Spleen (tissue), 11 donors: Measurements from ENCODE around the gene AEBP2. TPM values are rescaled to one million over a fixed set of nuclear protein-coding genes. Genes with fewer than 3 reads are reported as not detected.
A peak's percentile ranks its signal among the peaks of the same experiment; 100 is the strongest.

Source experiments
- DNase-seq: peaks from one replicate; pipeline ENCODE4 v3.0.0-alpha.2; 2020
- H3K27ac ChIP-seq, 8 donors: fragments of 200-600 bp; sonication (generic) in 7 of 8; 1 replicate in 4 of 8; 2 replicates in 4 of 8; pipeline versions ENCODE4 v1.5.0 to v1.8.0; 2016 to 2021; ENCODE audit warnings: inconsistent platforms in 4 of 8, mild to moderate bottlenecking in 4 of 8, moderate library complexity in 1 of 8
- H3K27me3 ChIP-seq, 7 donors: fragments of 200-600 bp; sonication (generic) in 6 of 7; replicated peaks in 1 of 7; 1 replicate in 4 of 7; 2 replicates in 3 of 7; pipeline versions ENCODE4 v1.5.0 to v1.8.0; 2016 to 2021; ENCODE audit warnings: inconsistent platforms in 3 of 7, mild to moderate bottlenecking in 1 of 7
- H3K36me3 ChIP-seq, 6 donors: fragments of 200-600 bp; sonication (generic) in 5 of 6; 1 replicate in 4 of 6; 2 replicates in 2 of 6; pipeline versions ENCODE4 v1.5.0 to v1.8.0; 2016 to 2021; ENCODE audit warnings: inconsistent platforms in 2 of 6
- H3K4me1 ChIP-seq, 6 donors: fragments of 200-600 bp; sonication (generic) in 5 of 6; 1 replicate in 3 of 6; 2 replicates in 3 of 6; pipeline versions ENCODE4 v1.5.0 to v1.8.0; 2016 to 2021; ENCODE audit warnings: inconsistent platforms in 3 of 6
- H3K4me3 ChIP-seq, 8 donors: fragments of 200-600 bp; sonication (generic) in 7 of 8; 1 replicate in 4 of 8; 2 replicates in 4 of 8; pipeline versions ENCODE4 v1.5.0 to v1.8.0; 2016 to 2021; ENCODE audit warnings: inconsistent platforms in 4 of 8, mild to moderate bottlenecking in 4 of 8, moderate library complexity in 2 of 8
- H3K9me3 ChIP-seq, 8 donors: fragments of 200-600 bp; sonication (generic) in 7 of 8; 1 replicate in 4 of 8; 2 replicates in 4 of 8; pipeline versions ENCODE4 v1.5.0 to v1.8.0; 2016 to 2021; ENCODE audit warnings: inconsistent platforms in 4 of 8
- POLR2A ChIP-seq, 3 donors: fragments of 450-650 bp; IDR thresholded peaks; one replicate each; pipeline ENCODE4 v1.5.1; 2017; ENCODE audit warnings: antibody characterized with exemption in 3 of 3, mild to moderate bottlenecking in 1 of 3
- POLR2AphosphoS5 ChIP-seq, 3 donors: sonication (generic); formaldehyde crosslinking; IDR thresholded peaks; one replicate each; pipeline ENCODE4 v1.5.1; 2017; ENCODE audit warnings: antibody characterized with exemption in 3 of 3
- WGBS, 5 donors: extraction: QIAGEN DNeasy Blood & Tissue Kit in 3 of 5; methylation state at CpG; one replicate each; pipeline versions ENCODE4 v1.1.5 to v1.1.7; 2013 to 2018; 5-methylcytosine and 5-hydroxymethylcytosine counted together
- intact Hi-C: fragments of 100-400 bp; cut with DNase I; formaldehyde crosslinking; loops from one replicate; pipeline ENCODE4 v1.15.0; 2023; ENCODE audit warnings: low total_unique reads
- polyA plus RNA-seq, 3 donors: library from polyadenylated mRNA; stranded (reverse); fragments of 200-250 nt; gene quantifications; one replicate each; pipeline ENCODE4 v1.2.1, GENCODE V29; 2013
- total RNA-seq, 7 donors: library from RNA; depleted of rRNA in 3 of 7; stranded (reverse); fragments of >200 nt in 3 of 7; fragmentation: NEBNext Ultra II Directional in 4 of 7; extraction: Animal tissue kit (Norgen Biotek cat#: 25700) in 4 of 7; gene quantifications; one replicate each; pipeline versions ENCODE4 v1.1.0 to v1.2.1, GENCODE V29; 2016 to 2021
- TF ChIP-seq, protein P1 (sequence below), 11 experiments: fragments of 200-600 bp in 7 of 11; fragments of 450-650 bp in 4 of 11; sonication (generic) in 4 of 11; IDR thresholded peaks in 8 of 11; conservative IDR thresholded peaks in 3 of 11; 1 replicate in 7 of 11; 2 replicates in 4 of 11; pipeline versions ENCODE4 v1.4.0 to v1.8.0; 2016 to 2021; ENCODE audit warnings: antibody characterized with exemption in 11 of 11, inconsistent platforms in 4 of 11, mild to moderate bottlenecking in 1 of 11
- donor health status: healthy with polysubstance abuse.
- donor health status: DM: no; HTN: no; CAD: no; lungs with moderate emphysema.
- donor health status: DM: no; HTN: no; CAD: no.
- donor health status: Bipolar disorder and iron deficiency.
- donor health status: healthy.
- donor health status: DM: no; HTN: no; CAD: no.
- donor health status: DM: yes; HTN: yes; CAD: no.

The AEBP2 gene
- total and polyA plus RNA-seq, 10 donors: 11.4 to 53.4 (median 42.0) TPM

DNA sequence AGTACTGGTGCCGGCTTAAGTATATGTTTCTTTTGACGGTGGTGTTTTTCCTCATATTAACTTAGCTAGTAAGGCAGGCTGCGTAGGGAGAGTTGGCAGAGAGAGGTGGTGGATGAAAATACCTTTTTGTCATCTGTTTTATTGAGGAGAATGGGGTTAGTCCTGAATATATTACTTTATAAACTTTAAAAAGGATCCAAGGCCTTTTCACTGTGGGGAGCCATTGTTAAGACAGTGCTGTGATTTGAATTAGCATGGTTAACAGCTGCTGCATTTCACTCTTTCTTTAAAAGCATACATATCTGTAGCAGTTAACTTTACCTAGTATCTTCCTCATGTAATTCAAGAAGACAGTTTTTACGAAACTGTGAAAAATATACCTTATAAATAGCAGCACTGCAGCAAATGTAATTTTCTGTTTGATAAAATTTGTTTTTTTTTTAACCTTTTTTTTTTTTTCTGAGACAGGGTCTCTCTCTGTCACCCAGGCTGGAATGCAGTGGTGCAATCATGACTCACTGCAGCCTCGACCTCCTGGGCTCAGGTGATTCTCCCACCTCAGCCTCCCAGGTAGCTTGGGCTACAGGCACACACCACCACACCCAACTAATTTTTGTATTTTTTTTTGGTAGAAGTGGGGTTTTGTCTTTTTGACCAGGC, 57.1 kb downstream of the AEBP2 start:
- no peak overlapping the region for H3K27ac ChIP-seq
- WGBS, 5 donors: 89 to 94% (median 93%) methylated on average over 5 of the region's 5 CpGs
- peaks cover 0 to 9% (median 1%) of the 10 kb centered on the region in 6 donors for H3K4me1 ChIP-seq
- H3K27me3 ChIP-seq: no peaks in the 10 kb centered on the region
- no peak for DNase-seq
- no peaks in the 10 kb centered on the region for H3K9me3 ChIP-seq
- no peak overlapping the region for H3K4me3 ChIP-seq
- intact Hi-C loops: no loop called here
- peaks cover 0 to 86% (median 39%) of the 10 kb centered on the region in 6 donors for H3K36me3 ChIP-seq
- TF ChIP-seq POLR2AphosphoS5 (IDR thresholded peaks at IDR 0.05): no peak
- TF ChIP-seq, protein P1, sequence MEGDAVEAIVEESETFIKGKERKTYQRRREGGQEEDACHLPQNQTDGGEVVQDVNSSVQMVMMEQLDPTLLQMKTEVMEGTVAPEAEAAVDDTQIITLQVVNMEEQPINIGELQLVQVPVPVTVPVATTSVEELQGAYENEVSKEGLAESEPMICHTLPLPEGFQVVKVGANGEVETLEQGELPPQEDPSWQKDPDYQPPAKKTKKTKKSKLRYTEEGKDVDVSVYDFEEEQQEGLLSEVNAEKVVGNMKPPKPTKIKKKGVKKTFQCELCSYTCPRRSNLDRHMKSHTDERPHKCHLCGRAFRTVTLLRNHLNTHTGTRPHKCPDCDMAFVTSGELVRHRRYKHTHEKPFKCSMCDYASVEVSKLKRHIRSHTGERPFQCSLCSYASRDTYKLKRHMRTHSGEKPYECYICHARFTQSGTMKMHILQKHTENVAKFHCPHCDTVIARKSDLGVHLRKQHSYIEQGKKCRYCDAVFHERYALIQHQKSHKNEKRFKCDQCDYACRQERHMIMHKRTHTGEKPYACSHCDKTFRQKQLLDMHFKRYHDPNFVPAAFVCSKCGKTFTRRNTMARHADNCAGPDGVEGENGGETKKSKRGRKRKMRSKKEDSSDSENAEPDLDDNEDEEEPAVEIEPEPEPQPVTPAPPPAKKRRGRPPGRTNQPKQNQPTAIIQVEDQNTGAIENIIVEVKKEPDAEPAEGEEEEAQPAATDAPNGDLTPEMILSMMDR (IDR thresholded peaks at IDR 0.05 in 8 of 11, conservative IDR thresholded peaks at IDR 0.05 in 3 of 11): no peak
- no peak for TF ChIP-seq POLR2A (IDR thresholded peaks at IDR 0.05)

DNA sequence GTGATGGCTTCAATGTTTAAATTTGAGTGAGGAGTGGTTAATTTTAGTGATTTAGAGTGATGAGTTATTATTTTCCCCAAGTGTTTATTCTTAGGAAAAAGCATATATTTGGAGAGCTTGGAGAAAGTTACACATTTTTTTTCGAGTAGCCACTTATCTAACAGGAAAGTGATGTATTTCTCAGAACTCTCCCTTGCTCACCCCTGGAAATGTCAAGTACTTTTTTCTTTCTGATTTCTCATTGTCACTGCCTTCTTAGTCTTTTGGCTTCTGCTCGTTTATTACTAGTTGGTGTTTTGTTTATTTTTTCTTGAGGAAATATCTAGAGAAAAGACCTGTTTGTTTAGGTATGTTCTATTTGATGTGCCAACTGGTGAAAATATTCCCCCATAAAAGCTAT, 58.8 kb downstream of the AEBP2 start:
- intact Hi-C loops: no loop called here
- no peak overlapping the region for H3K27ac ChIP-seq
- no peaks in the 10 kb centered on the region for H3K9me3 ChIP-seq
- H3K4me1 ChIP-seq: peaks cover 0 to 9% (median 1%) of the 10 kb centered on the region in 6 donors
- H3K36me3 ChIP-seq: peaks cover 0 to 95% (median 41%) of the 10 kb centered on the region in 6 donors
- TF ChIP-seq POLR2A (IDR thresholded peaks at IDR 0.05) (no peak), POLR2AphosphoS5 (IDR thresholded peaks at IDR 0.05) (no peak)
- TF ChIP-seq, protein P1 (IDR thresholded peaks at IDR 0.05 in 8 of 11, conservative IDR thresholded peaks at IDR 0.05 in 3 of 11): no peak
- H3K27me3 ChIP-seq: no peaks in the 10 kb centered on the region
- 36 to 70% (median 60%) methylated on average over 2 of the region's 2 CpGs for WGBS, 5 donors
- DNase-seq: no peak
- no peak overlapping the region for H3K4me3 ChIP-seq

DNA sequence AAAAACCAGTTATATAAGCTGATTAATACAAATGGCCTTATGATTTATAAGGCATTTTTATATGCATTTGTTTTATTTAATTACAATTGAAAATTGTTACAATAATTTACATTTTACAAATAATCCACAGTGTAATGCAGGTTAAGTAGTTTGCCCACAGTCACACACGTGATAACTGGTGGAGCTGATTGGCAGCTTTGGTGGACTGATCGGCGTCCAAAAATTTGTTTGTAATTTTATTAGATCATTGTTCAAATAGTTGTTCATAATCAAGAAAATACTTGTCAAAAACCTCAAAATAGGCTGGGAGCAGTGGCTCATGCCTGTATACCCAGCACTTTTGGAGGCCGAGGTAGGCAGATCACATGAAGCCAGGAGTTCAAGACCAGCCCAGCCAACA, 59.7 kb downstream of the AEBP2 start:
- Histone ChIP-seq H3K36me3 (peaks cover 0 to 94% (median 40%) of the 10 kb centered on the region in 6 donors), H3K27ac (no peak overlapping the region), H3K9me3 (no peaks in the 10 kb centered on the region), H3K4me3 (no peak overlapping the region), H3K27me3 (no peaks in the 10 kb centered on the region), H3K4me1 (peaks cover 0 to 9% (median 0%) of the 10 kb centered on the region in 6 donors)
- TF ChIP-seq POLR2A (IDR thresholded peaks at IDR 0.05) (no peak), POLR2AphosphoS5 (IDR thresholded peaks at IDR 0.05) (no peak)
- TF ChIP-seq, protein P1 (IDR thresholded peaks at IDR 0.05 in 8 of 11, conservative IDR thresholded peaks at IDR 0.05 in 3 of 11): no peak
- 96 to 99% (median 97%) methylated on average over 4 of the region's 4 CpGs for WGBS, 5 donors
- intact Hi-C loops: no loop called here
- no peak for DNase-seq

DNA sequence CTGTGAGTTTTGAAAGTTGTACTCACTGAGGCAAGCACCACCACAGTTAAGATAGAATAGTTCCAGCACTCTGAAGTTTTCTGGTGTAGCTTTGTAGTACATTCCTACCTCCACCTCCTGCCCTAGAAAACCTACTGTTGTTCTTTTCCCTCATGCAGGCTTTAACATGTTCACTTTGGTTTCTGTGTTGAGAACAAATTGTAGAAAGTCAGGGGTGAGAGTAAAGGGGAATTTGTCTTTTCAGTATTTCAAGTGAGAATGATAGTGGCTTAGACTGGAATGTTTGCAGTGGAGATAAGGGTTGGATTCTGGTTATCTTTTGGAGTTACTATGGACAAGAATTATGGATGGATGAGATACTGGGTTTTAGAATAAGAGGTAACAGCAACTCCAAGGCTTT, 67.2 kb downstream of the AEBP2 start:
- no peak for TF ChIP-seq POLR2AphosphoS5 (IDR thresholded peaks at IDR 0.05)
- TF ChIP-seq POLR2A (IDR thresholded peaks at IDR 0.05): no peak
- TF ChIP-seq, protein P1 (IDR thresholded peaks at IDR 0.05 in 8 of 11, conservative IDR thresholded peaks at IDR 0.05 in 3 of 11): no peak
- intact Hi-C loops: no loop called here
- Histone ChIP-seq H3K4me1 (peaks cover 0 to 31% (median 2%) of the 10 kb centered on the region in 6 donors), H3K27ac (peak overlapping the region in 1 of 8 donors; percentile 23), H3K4me3 (no peak overlapping the region), H3K36me3 (peaks cover 0 to 65% (median 8%) of the 10 kb centered on the region in 6 donors), H3K9me3 (no peaks in the 10 kb centered on the region), H3K27me3 (no peaks in the 10 kb centered on the region)
- no peak for DNase-seq
